Activated T-cell treated with anti-CD3 and anti-CD28 coated beads, Interleukin-2, amount 50 U/mL, for 72 hours (primary cell): Measurements from ENCODE around the gene AFF3. TPM values are rescaled to one million over a fixed set of nuclear protein-coding genes. Genes with fewer than 3 reads are reported as not detected.

Experiments used
- ATAC-seq, 2 donors: fragments of 150-1000 bp; cut with Tn5 transposase; replicated peaks in 1 of 2; 2 replicates each; pipeline ENCODE4 v1.10.0; 2021; ENCODE audit warnings: moderate library complexity in 2 of 2, mild to moderate bottlenecking in 1 of 2
- DNase-seq, 2 donors: peaks; one replicate each; pipeline ENCODE4 v3.0.0; 2021 to 2022; ENCODE audit warnings: mixed read lengths in 1 of 2
- H3K27ac Mint-ChIP-seq: one replicate; pipeline ENCODE4 v1.8.0; 2022; ENCODE audit warnings: mild to moderate bottlenecking, moderate library complexity, mixed read lengths
- H3K27me3 Mint-ChIP-seq: one replicate; pipeline ENCODE4 v1.8.0; 2022; ENCODE audit warnings: low read depth, mixed read lengths
- H3K36me3 Mint-ChIP-seq, 2 donors: one replicate each; pipeline ENCODE4 v1.8.0; 2022; ENCODE audit warnings: mixed read lengths in 2 of 2, mild to moderate bottlenecking in 1 of 2; ENCODE audit not compliant: insufficient read depth in 2 of 2
- H3K4me1 Mint-ChIP-seq: one replicate; pipeline ENCODE4 v1.8.0; 2022; ENCODE audit warnings: low read depth, mixed read lengths
- H3K4me3 Mint-ChIP-seq, 2 donors: one replicate each; pipeline ENCODE4 v1.8.0; 2022; ENCODE audit warnings: mild to moderate bottlenecking in 2 of 2, mixed read lengths in 2 of 2, moderate library complexity in 2 of 2
- H3K9me3 Mint-ChIP-seq, 2 donors: one replicate each; pipeline ENCODE4 v1.8.0; 2022; ENCODE audit warnings: mixed read lengths in 2 of 2
- total RNA-seq, 2 donors: library from RNA; stranded (reverse); gene quantifications; one replicate each; pipeline ENCODE4 v1.2.3, GENCODE V29; 2022

The AFF3 gene, protein sequence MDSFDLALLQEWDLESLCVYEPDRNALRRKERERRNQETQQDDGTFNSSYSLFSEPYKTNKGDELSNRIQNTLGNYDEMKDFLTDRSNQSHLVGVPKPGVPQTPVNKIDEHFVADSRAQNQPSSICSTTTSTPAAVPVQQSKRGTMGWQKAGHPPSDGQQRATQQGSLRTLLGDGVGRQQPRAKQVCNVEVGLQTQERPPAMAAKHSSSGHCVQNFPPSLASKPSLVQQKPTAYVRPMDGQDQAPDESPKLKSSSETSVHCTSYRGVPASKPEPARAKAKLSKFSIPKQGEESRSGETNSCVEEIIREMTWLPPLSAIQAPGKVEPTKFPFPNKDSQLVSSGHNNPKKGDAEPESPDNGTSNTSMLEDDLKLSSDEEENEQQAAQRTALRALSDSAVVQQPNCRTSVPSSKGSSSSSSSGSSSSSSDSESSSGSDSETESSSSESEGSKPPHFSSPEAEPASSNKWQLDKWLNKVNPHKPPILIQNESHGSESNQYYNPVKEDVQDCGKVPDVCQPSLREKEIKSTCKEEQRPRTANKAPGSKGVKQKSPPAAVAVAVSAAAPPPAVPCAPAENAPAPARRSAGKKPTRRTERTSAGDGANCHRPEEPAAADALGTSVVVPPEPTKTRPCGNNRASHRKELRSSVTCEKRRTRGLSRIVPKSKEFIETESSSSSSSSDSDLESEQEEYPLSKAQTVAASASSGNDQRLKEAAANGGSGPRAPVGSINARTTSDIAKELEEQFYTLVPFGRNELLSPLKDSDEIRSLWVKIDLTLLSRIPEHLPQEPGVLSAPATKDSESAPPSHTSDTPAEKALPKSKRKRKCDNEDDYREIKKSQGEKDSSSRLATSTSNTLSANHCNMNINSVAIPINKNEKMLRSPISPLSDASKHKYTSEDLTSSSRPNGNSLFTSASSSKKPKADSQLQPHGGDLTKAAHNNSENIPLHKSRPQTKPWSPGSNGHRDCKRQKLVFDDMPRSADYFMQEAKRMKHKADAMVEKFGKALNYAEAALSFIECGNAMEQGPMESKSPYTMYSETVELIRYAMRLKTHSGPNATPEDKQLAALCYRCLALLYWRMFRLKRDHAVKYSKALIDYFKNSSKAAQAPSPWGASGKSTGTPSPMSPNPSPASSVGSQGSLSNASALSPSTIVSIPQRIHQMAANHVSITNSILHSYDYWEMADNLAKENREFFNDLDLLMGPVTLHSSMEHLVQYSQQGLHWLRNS (N-terminal part only)
- total RNA-seq: 1 to 10 TPM in 1 of 2 donors, under 1 TPM in 1; 0.39 to 2.6 TPM

DNA sequence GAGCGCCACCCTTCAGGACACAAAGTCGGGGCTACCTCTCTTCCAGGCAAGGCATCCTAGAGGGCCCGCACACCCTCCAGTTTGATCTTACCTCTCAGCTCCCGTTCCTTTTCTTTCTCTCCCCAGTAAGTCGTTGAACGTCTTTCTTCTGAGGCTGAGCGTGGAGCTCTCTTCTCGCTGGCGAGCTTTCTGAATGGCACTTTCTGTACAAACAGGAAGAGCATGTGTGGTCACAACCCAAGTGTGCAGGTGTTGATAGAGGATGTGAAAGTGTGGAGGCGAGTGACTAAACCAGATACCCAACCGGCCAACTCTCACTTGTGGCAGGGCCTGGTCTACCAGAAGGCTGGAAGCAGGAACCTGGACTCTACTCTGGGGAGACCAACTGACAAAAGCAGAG lies at the start of gene AFF3:
Gene AFF3, minus strand, starts transcription at position 198 of the 400 bp plus-strand sequence. CDS start 38,136 bp downstream, outside the sequence.
- ATAC-seq (peak; percentile 97), DNase-seq (peak; percentile 75 to 85)
- H3K4me1 Mint-ChIP-seq: peaks cover 65% of the 10 kb centered on the region
- H3K27ac Mint-ChIP-seq: peak within 1 kb of the TSS; percentile 27
- H3K27me3 Mint-ChIP-seq: peaks cover 36% of the 10 kb centered on the region
- peak within 1 kb of the TSS; percentile 75 to 86 for H3K4me3 Mint-ChIP-seq
- peaks cover 0 to 2% of the 10 kb centered on the region in 2 donors for H3K9me3 Mint-ChIP-seq
- peaks cover 0 to 1% of the 10 kb centered on the region in 2 donors for H3K36me3 Mint-ChIP-seq

DNA sequence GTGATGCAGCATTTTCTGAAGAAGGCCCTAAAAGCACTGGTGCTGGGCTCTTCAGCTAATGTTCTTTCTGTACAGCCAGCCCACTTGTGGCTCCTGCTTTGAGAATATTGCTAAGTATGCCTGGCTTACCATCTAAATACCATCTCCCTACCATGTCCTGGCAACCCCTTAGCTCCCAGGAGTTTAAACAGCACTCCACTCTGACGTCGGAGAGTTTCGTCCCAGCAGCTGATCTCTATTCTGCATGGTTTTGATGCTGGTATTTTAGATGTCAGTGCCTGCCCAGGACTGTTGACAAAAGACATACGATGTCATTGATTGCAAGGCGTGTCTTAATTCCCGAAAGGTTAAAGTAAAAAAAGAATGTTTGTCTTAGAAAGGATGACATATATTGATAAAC lies 47.0 kb upstream of the AFF3 start:
- peaks cover 6% of the 10 kb centered on the region for H3K27me3 Mint-ChIP-seq
- no peak overlapping the region for H3K27ac Mint-ChIP-seq
- H3K9me3 Mint-ChIP-seq: no peaks in the 10 kb centered on the region
- no peak for ATAC-seq
- no peak for DNase-seq
- no peaks in the 10 kb centered on the region for H3K4me1 Mint-ChIP-seq
- H3K36me3 Mint-ChIP-seq: no peaks in the 10 kb centered on the region
- H3K4me3 Mint-ChIP-seq: no peak overlapping the region

DNA sequence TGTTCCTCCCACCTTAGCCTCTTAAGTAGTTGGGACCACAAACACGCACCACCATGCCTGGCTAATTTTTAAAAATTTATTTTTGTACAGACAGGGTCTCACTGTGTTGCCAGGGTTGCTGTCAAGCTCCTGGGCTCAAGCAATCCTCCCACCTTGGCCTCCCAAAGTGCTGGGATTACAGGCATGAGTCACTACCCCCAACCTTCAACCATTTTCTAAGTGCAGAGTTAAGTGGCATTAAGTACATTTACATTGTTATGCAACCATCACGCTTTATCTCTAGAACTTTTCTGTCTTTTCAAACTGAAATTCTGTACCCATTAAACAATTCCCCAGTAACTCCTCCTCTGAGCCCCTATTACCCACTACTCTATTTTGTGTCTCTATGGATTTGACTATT lies 45.9 kb upstream of the AFF3 start:
- Mint-ChIP-seq H3K27ac (no peak overlapping the region), H3K4me3 (no peak overlapping the region), H3K36me3 (no peaks in the 10 kb centered on the region), H3K4me1 (no peaks in the 10 kb centered on the region), H3K9me3 (no peaks in the 10 kb centered on the region), H3K27me3 (peaks cover 6% of the 10 kb centered on the region)
- no peak for ATAC-seq
- no peak for DNase-seq

DNA sequence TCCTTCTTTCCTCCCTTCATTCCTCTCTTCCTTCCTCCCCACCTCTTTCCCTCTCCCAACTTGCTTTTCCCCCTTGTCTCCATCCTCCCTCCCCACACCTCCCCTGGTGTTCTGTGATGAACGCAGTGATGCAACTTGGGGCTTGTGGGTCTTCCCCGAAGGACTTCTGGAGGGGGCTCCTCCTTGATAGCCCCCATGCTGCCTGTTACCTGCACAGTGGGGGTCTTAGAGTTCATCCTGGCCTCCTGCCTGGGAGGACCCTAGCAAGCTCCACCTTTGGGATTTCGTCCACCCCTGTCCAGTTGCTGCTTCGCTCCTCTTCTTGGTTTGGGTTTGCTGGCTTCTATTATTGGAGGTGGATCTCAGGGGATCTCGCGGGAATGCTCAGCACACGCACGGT lies 43.7 kb upstream of the AFF3 start:
- ATAC-seq (no peak), DNase-seq (no peak)
- no peaks in the 10 kb centered on the region for H3K36me3 Mint-ChIP-seq
- H3K4me3 Mint-ChIP-seq: no peak overlapping the region
- peaks cover 6% of the 10 kb centered on the region for H3K27me3 Mint-ChIP-seq
- no peaks in the 10 kb centered on the region for H3K9me3 Mint-ChIP-seq
- no peaks in the 10 kb centered on the region for H3K4me1 Mint-ChIP-seq
- no peak overlapping the region for H3K27ac Mint-ChIP-seq

DNA sequence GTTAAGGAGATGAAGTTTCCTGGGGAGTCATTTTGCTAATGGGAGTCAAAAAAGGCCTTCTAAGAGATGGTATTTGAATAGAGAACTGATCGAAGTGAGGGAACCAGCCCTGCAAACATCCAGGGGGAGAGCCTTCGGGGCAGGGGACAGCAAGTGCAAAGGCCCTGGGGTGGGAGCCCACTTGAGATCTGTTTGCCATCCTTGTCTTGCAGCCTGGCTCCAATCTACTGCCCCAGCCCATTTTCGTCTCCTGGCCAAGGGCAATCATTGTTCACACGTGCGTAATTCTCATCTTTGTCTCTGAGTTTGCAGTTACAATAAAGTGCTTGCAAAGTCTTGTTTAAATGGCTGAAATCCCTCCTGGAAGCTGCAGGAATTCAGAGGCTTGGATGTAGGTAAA lies 43.1 kb upstream of the AFF3 start:
- Mint-ChIP-seq H3K4me1 (no peaks in the 10 kb centered on the region), H3K4me3 (no peak overlapping the region), H3K36me3 (no peaks in the 10 kb centered on the region), H3K9me3 (no peaks in the 10 kb centered on the region), H3K27me3 (peaks cover 6% of the 10 kb centered on the region), H3K27ac (no peak overlapping the region)
- DNase-seq (no peak), ATAC-seq (no peak)

DNA sequence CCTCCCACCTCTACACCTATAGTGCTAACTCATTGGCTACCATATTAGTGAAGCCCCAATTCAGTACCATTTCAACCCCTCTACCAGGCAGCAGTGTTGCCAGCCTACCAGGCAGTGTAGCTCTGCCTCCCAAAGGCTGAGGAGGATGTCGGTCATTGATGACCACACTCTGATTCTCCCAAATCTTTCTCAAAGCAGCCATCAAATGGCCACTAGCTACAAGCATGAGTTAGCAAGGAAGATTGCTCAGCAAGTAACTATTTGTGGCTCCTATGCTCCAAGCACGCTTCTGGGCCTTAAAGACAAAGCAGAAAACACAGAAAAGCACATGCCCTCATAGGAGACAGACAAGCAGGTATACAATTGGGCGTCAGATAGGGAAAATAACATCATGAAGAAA lies 42.7 kb upstream of the AFF3 start:
- Mint-ChIP-seq H3K27me3 (peaks cover 6% of the 10 kb centered on the region), H3K4me1 (no peaks in the 10 kb centered on the region), H3K27ac (no peak overlapping the region), H3K9me3 (no peaks in the 10 kb centered on the region), H3K36me3 (no peaks in the 10 kb centered on the region), H3K4me3 (no peak overlapping the region)
- DNase-seq (no peak), ATAC-seq (no peak)

DNA sequence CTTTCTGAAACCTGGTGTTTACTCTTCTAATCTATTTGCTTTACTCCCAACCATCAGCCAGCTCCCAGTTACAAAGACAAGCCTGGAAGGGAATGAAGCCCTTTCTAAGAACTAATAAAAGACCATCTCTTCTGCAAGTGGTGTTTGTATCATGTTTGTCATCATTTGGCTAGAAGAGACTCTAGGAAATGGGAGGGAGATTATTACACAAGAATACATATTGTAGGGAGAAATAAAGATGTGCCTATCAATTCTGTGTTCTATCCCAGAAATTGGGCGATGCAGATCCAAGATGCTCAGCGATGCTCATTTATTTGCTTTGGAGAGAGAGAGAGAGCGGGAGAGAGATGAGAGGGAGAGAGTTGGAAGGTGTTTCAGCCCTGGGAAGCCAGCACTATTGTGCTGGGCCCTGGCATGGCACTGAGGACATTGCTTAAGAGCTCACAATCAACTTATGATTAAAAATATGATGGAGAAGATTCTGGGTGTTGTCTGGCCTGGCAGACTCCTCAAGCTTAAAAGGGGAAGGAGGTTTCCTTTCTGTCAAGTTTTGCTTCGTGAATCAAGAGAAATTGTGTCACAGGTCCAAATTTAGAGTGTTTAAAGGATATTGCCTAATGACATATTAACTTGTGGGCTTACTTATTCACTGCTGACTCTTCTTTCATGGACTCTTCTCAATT lies 41.8 kb upstream of the AFF3 start:
- Mint-ChIP-seq H3K27ac (no peak overlapping the region), H3K27me3 (peaks cover 6% of the 10 kb centered on the region), H3K36me3 (no peaks in the 10 kb centered on the region), H3K9me3 (no peaks in the 10 kb centered on the region), H3K4me1 (no peaks in the 10 kb centered on the region), H3K4me3 (no peak overlapping the region)
- no peak for DNase-seq
- ATAC-seq: no peak

DNA sequence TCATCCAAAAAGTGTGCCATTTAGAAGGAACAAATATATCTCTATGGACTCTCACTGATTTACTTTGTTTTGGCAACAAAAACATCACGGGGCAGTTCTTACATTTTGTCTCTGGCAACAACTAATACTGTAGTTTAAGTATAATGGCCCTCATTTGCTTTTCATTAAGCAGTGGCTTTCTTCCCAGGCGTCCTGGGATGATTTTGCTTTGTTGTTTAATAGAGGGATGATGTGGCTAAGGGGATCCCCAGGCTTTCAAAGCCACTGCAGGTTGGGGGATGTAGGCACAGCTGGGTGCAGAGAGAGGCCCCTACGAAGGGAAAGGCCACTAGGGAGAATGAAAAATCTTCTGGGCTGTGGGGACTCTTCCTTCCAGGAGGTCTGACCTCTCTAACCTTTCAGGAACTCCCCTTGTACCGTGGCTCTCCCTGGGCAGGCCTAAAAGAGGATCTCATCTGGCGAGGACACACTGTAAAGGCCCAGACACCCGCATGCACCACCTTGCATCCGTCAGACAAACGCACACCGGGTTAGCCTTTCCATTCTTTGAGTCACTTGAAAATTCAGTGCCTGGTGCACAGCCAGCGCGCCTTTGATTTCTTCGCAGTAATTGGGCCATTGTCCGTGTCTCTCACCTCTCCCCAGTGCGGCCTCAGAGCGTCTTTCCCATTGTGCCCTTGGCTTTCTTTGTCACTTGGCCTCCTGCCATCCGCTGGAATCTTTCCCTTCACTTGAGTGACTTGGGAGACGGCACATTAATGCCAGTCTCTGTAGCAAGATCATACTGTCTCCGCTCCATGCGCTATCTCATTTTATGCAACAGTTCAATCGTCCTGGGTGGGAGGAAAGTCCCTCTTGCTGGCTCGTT lies 40.3 kb upstream of the AFF3 start:
- Mint-ChIP-seq H3K36me3 (no peaks in the 10 kb centered on the region), H3K27ac (no peak overlapping the region), H3K27me3 (peaks cover 6% of the 10 kb centered on the region), H3K4me3 (no peak overlapping the region), H3K4me1 (no peaks in the 10 kb centered on the region), H3K9me3 (no peaks in the 10 kb centered on the region)
- ATAC-seq (no peak), DNase-seq (no peak)

DNA sequence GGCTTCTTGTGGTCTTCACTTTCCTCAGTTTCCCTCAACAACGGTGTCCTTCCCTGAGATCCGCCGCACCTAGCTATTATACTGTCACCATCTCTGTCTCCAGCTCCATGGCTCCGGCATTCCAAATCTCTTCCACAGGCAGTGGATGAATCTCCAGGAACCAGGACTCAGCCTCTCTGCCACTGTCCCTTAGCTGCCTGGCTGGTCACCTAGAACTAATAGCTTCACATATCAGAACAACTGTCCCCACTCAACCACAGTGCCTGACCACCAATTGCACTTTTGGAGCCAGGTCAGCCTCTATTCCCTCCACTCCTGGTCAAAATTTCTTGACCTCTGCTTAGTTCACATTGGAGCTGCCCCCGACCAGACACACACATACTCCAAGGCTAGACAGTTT lies 38.1 kb upstream of the AFF3 start:
- Mint-ChIP-seq H3K27me3 (peaks cover 6% of the 10 kb centered on the region), H3K4me1 (no peaks in the 10 kb centered on the region)
- no peak for ATAC-seq

DNA sequence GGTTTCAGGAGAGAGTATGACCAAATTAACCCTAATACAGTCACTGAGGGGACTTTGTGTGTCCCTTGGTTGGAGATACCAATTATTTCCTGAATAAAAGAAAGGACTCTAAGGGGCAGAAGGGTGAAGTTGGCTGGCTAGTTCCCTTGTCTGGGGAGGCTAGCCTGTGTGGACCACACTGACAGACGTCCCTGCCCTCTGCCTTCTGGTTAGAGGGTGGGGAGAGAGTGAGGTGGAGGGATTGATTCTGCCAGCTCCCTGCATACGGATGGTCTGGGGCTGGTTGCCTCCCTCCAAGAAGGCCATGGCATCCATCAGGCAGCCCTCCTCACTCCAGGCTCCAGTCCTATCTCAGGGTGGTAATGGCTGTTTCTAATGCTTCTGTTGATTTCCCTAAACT lies 37.4 kb upstream of the AFF3 start:
- no peaks in the 10 kb centered on the region for H3K9me3 Mint-ChIP-seq
- H3K4me3 Mint-ChIP-seq: no peak overlapping the region
- no peaks in the 10 kb centered on the region for H3K4me1 Mint-ChIP-seq
- H3K27ac Mint-ChIP-seq: no peak overlapping the region
- no peaks in the 10 kb centered on the region for H3K36me3 Mint-ChIP-seq
- no peak for DNase-seq
- peaks cover under 1% of the 10 kb centered on the region for H3K27me3 Mint-ChIP-seq
- ATAC-seq: no peak

More for the DNA sequence above, 38.1 kb upstream of the AFF3 start:
- Mint-ChIP-seq H3K9me3 (no peaks in the 10 kb centered on the region), H3K4me3 (no peak overlapping the region), H3K27ac (no peak overlapping the region), H3K36me3 (no peaks in the 10 kb centered on the region)
- no peak for DNase-seq

DNA sequence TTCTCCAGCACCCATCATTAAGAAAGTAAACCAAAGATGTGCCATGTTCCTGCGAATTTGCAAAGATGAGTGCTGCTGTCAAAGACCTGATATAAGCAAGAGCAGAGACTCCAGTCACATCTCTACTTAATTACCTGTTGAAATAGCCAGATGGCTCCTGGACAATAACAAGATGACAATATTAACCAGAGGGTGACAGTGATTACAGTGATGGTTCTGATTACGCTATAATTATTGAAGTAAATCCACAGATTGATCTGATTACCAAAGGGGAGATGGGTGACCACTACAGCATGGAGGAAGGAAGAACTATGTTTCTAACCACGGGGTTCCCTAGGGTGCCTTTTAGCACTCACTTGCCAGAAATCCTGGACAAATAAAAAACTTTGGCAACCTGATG lies 36.5 kb upstream of the AFF3 start:
- DNase-seq: no peak
- Mint-ChIP-seq H3K27ac (no peak overlapping the region), H3K4me1 (no peaks in the 10 kb centered on the region), H3K4me3 (no peak overlapping the region), H3K9me3 (no peaks in the 10 kb centered on the region), H3K36me3 (no peaks in the 10 kb centered on the region), H3K27me3 (no peaks in the 10 kb centered on the region)
- no peak for ATAC-seq
